Heart right ventricle (tissue), 16 donors: Measurements from ENCODE around the gene CD160. TPM values are rescaled to one million over a fixed set of nuclear protein-coding genes. Genes with fewer than 3 reads are reported as not detected.

ENCODE experiments used
- ATAC-seq, 8 donors: fragments of 200-7000 bp; cut with Tn5 transposase; one replicate each; pipeline ENCODE4 v1.9.1; 2020; ENCODE audit warnings: mild to moderate bottlenecking in 8 of 8, moderate library complexity in 8 of 8, moderate number of reproducible peaks in 1 of 8
- DNase-seq, 2 donors: peaks; one replicate each; pipeline ENCODE4 v3.0.0-alpha.2; 2020
- H3K27ac ChIP-seq, 10 donors: fragments of 200-600 bp; sonication (generic) in 2 of 10; one replicate each; pipeline versions ENCODE4 v1.5.0 to v1.8.0; 2020 to 2022; ENCODE audit warnings: mild to moderate bottlenecking in 3 of 10
- H3K27me3 ChIP-seq, 7 donors: fragments of 200-600 bp; one replicate each; pipeline ENCODE4 v1.8.0; 2021 to 2022; ENCODE audit warnings: mild to moderate bottlenecking in 2 of 7
- H3K36me3 ChIP-seq, 9 donors: fragments of 200-600 bp; sonication (generic) in 1 of 9; one replicate each; pipeline versions ENCODE4 v1.5.0 to v1.8.0; 2020 to 2022; ENCODE audit warnings: mild to moderate bottlenecking in 2 of 9
- H3K4me1 ChIP-seq, 9 donors: fragments of 200-600 bp; sonication (generic) in 1 of 9; one replicate each; pipeline versions ENCODE4 v1.5.0 to v1.8.0; 2020 to 2022; ENCODE audit warnings: mild to moderate bottlenecking in 4 of 9
- H3K4me3 ChIP-seq, 10 donors: fragments of 200-600 bp; sonication (generic) in 2 of 10; one replicate each; pipeline versions ENCODE4 v1.5.0 to v1.8.0; 2020 to 2022; ENCODE audit warnings: mild to moderate bottlenecking in 7 of 10, moderate library complexity in 2 of 10
- H3K9me3 ChIP-seq, 11 donors: fragments of 200-600 bp in 10 of 11; sonication (generic) in 2 of 11; one replicate each; pipeline versions ENCODE4 v1.5.0 to v1.8.0; 2013 to 2022; ENCODE audit warnings: mild to moderate bottlenecking in 2 of 11, control low read depth in 1 of 11, moderate library complexity in 1 of 11
- CTCF ChIP-seq, 9 donors: fragments of 200-600 bp; sonication (generic) in 2 of 9; IDR thresholded peaks; one replicate each; pipeline versions ENCODE4 v1.5.0 to v1.8.0; 2021 to 2022; ENCODE audit warnings: antibody characterized with exemption in 9 of 9, mild to moderate bottlenecking in 5 of 9, moderate library complexity in 1 of 9
- WGBS, 2 donors: extraction: QIAGEN DNeasy Blood & Tissue Kit; methylation state at CpG; one replicate each; pipeline ENCODE4 v1.1.7; 2013; ENCODE audit warnings: inconsistent platforms in 1 of 2; 5-methylcytosine and 5-hydroxymethylcytosine counted together
- intact Hi-C, 10 donors: fragments of 100-400 bp; cut with DNase I; formaldehyde crosslinking; loops; one replicate each; pipeline versions ENCODE4 v1.11.1 to v1.14.2; 2022
- polyA plus RNA-seq, 2 donors: library from polyadenylated mRNA; stranded (reverse); fragments of 200-250 nt; gene quantifications; one replicate each; pipeline ENCODE4 v1.2.3, GENCODE V29; 2013
- total RNA-seq, 10 donors: library from RNA; stranded (reverse); fragmentation: NEBNext Ultra II Directional in 3 of 10; extraction: Animal tissue kit (Norgen Biotek cat#: 25700) in 3 of 10; gene quantifications; one replicate each; pipeline versions ENCODE4 v1.2.1 to v1.2.4, GENCODE V29; 2021 to 2023
- donor health status: Arrhythmogenic right ventricular cardiomyopathy.
- donor health status: ischemic (EF 13 %, LVEDD 7.1; RV severe dilation, severe dysfunction).
- donor health status: healthy with polysubstance abuse.
- donor health status: DM: no; HTN: yes; CAD: no.
- donor health status: DM: no; HTN: no; CAD: no.
- donor health status: ischemic (EF 25% LVEDD 6.9; RV normal size, moderate dysfunction).
- donor health status: ischemic (EF 25% LVEDD 5.7; RV mildly dilated, moderate dysfunction).
- donor health status: healthy.
- donor health status: DM: yes; HTN: yes; CAD: no.
- donor health status: Ischemic cardiomyopathy.
- donor health status: ischemic (EF 35%, LVEDD 5.7; RV mildly dilated, moderate dysfunction).
- donor health status: nonischemic (EF 11% LVEDD 7.7; RV severe dilation, severe dysfunction).
- donor health status: DM: yes; HTN: yes; CAD: no.
- donor health status: PGD.
- donor health status: ischemic (EF 29% LVEDD 5.4; RV normal size, mild dysfunction).
- donor health status: nonischemic (EF 23%, LVEDD 6.1; RV moderate dilation, normal function).

CD160 gene
- total and polyA plus RNA-seq, 12 donors, result 0.03 to 0.58 (median 0.18) TPM; not detected in 9

- peaks cover 0 to 6% (median 0%) of the 10 kb centered on the region in 9 donors for H3K36me3 ChIP-seq
- H3K4me3 ChIP-seq, result no peak overlapping the region
- TF ChIP-seq CTCF (IDR thresholded peaks at IDR 0.05), result no peak
- DNase-seq, result no peak
- H3K27ac ChIP-seq, result no peak overlapping the region
- ATAC-seq, result no peak
- intact Hi-C loops, result no loop called here
- 84 to 86% methylated on average over 4 of the region's 4 CpGs for WGBS, 2 donors
- no peaks in the 10 kb centered on the region for H3K27me3 ChIP-seq
- peaks cover 0 to 3% (median 0%) of the 10 kb centered on the region in 11 donors for H3K9me3 ChIP-seq
- no peaks in the 10 kb centered on the region for H3K4me1 ChIP-seq
Observed at GRCh38 chr1:145730467-145730866, 11.2 kb downstream of the CD160 start.

- H3K27me3 ChIP-seq, result no peaks in the 10 kb centered on the region
- TF ChIP-seq CTCF (IDR thresholded peaks at IDR 0.05), result peak in 1 of 9 donors; percentile 7
- no peak overlapping the region for H3K4me3 ChIP-seq
- H3K36me3 ChIP-seq, result peaks cover 0 to 6% (median 0%) of the 10 kb centered on the region in 9 donors
- DNase-seq (no peak), ATAC-seq (no peak)
- H3K9me3 ChIP-seq, result peaks cover 0 to 3% (median 0%) of the 10 kb centered on the region in 11 donors
- no peak overlapping the region for H3K27ac ChIP-seq
- intact Hi-C loops, result no loop called here
- WGBS, 2 donors, result 97 to 98% methylated on average over 3 of the region's 3 CpGs
- H3K4me1 ChIP-seq, result no peaks in the 10 kb centered on the region
Observed at GRCh38 chr1:145730900-145731299, 11.6 kb downstream of the CD160 start.

DNA sequence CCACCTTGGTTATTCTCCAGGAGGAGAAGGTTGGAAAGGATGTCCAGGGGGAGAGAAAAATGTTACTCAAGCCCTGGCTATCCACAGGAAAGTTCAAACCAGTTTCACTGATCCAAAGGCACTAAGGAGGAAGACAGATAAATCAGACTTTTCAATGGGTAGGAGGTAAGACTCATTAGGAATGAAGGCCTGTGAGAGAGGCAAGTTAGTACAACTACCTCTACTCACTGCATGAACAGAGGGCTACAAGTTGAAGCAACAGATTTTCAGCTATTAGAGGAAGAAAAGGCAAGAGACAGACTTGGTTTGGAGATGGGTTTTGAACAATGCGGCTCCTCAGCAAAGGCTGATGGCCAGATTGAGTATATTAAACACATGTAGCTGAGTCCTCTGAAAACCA, 16.9 kb downstream of the CD160 start:
- H3K9me3 ChIP-seq, result no peaks in the 10 kb centered on the region
- no peaks in the 10 kb centered on the region for H3K27me3 ChIP-seq
- no peak overlapping the region for H3K4me3 ChIP-seq
- peaks cover 0 to 16% (median 6%) of the 10 kb centered on the region in 9 donors for H3K36me3 ChIP-seq
- DNase-seq, result no peak
- no peak for TF ChIP-seq CTCF (IDR thresholded peaks at IDR 0.05)
- H3K27ac ChIP-seq, result no peak overlapping the region
- 98 to 100% methylated on average over 1 of the region's 1 CpG for whole genome bisulfite sequencing, 2 donors
- no peaks in the 10 kb centered on the region for H3K4me1 ChIP-seq
- intact Hi-C loops, result no loop called here
- no peak for ATAC-seq

- DNase-seq, result no peak
- H3K36me3 ChIP-seq, result peaks cover 0 to 57% (median 42%) of the 10 kb centered on the region in 9 donors
- 89 to 92% methylated on average over 4 of the region's 4 CpGs for WGBS, 2 donors
- no peaks in the 10 kb centered on the region for H3K9me3 ChIP-seq
- H3K27me3 ChIP-seq, result no peaks in the 10 kb centered on the region
- H3K27ac ChIP-seq, result no peak overlapping the region
- H3K4me3 ChIP-seq, result no peak overlapping the region
- H3K4me1 ChIP-seq, result no peaks in the 10 kb centered on the region
- intact Hi-C loops, result no loop called here
- no peak for ATAC-seq
- no peak for TF ChIP-seq CTCF (IDR thresholded peaks at IDR 0.05)
Observed at GRCh38 chr1:145740269-145740668, 21.0 kb downstream of the CD160 start.
